GM21576 (cell line): ENCODE data around the gene NUP188.

Experiments used
- ATAC-seq: cut with Tn5 transposase; IDR thresholded peaks from one replicate; pipeline ENCODE4 v1.9.1; 2021; ENCODE audit warnings: mild to moderate bottlenecking, moderate library complexity; ENCODE audit not compliant: unreplicated experiment

The NUP188 gene

GRCh38 chr9:128947527-128948301 is at the start of gene NUP188, which contains the start of gene DOLK:
Gene NUP188, plus strand, starts transcription at chr9:128947699. Its CDS starts 21 bp downstream, at chr9:128947720.
Gene DOLK, minus strand, starts transcription at chr9:128947603. Its CDS starts 300 bp downstream, at chr9:128947303.
- ATAC-seq = peak; percentile 71

GRCh38 chr9:128898382-128898781 is 49.1 kb upstream of the NUP188 start:
- ATAC-seq = no peak

GRCh38 chr9:128898845-128899565 is 48.5 kb upstream of the NUP188 start:
- ATAC-seq = no peak

GRCh38 chr9:128899566-128900322 is 47.8 kb upstream of the NUP188 start:
- ATAC-seq = no peak

GRCh38 chr9:128901379-128901778 is 46.1 kb upstream of the NUP188 start:
- ATAC-seq = no peak

- ATAC-seq = peak; percentile 5
Measured at GRCh38 chr9:128901822-128902221, 45.7 kb upstream of the NUP188 start.

- ATAC-seq = peak; percentile 82
Measured at GRCh38 chr9:128902351-128903078, 45.0 kb upstream of the NUP188 start.

- no peak for ATAC-seq
Measured at GRCh38 chr9:128903079-128903461, 44.4 kb upstream of the NUP188 start.

- no peak for ATAC-seq
Measured at GRCh38 chr9:128903871-128904620, 43.5 kb upstream of the NUP188 start.

- no peak for ATAC-seq
Measured at GRCh38 chr9:128905964-128906363, 41.5 kb upstream of the NUP188 start.

GRCh38 chr9:128906741-128907140 is 40.8 kb upstream of the NUP188 start:
- no peak for ATAC-seq

GRCh38 chr9:128908372-128908771 is 39.1 kb upstream of the NUP188 start:
- ATAC-seq = no peak

GRCh38 chr9:128909859-128910258 is 37.6 kb upstream of the NUP188 start:
- no peak for ATAC-seq

- no peak for ATAC-seq
Measured at GRCh38 chr9:128910906-128911305, 36.6 kb upstream of the NUP188 start.

GRCh38 chr9:128911529-128912035 is 35.9 kb upstream of the NUP188 start:
- no peak for ATAC-seq

- ATAC-seq = no peak
Measured at GRCh38 chr9:128912270-128912853, 35.1 kb upstream of the NUP188 start.

GRCh38 chr9:128913048-128913900 is 34.2 kb upstream of the NUP188 start:
- ATAC-seq = no peak

GRCh38 chr9:128913995-128914772 is 33.3 kb upstream of the NUP188 start:
- ATAC-seq = no peak
